ENCODE measurements around the gene PIAS3. TPM values are rescaled to one million over a fixed set of nuclear protein-coding genes. Genes with fewer than 3 reads are reported as not detected.

Gene PIAS3
- total RNA-seq (ENCODE audit: insufficient read depth, low replicate concordance): 10.6 TPM

- DNase-seq (ENCODE audit: low spot score): peak; percentile 99
These were observed at the start of gene PIAS3 for GRCh38 chr1:145858901-145859490. TSS of gene PIAS3 (minus strand) at chr1:145859081. CDS start at chr1:145858990, 91 bp downstream.

GRCh38 chr1:145908653-145909052, 49.8 kb upstream of the PIAS3 start:
- DNase-seq (ENCODE audit: low spot score): no peak

GRCh38 chr1:145906954-145907753, 48.3 kb upstream of the PIAS3 start:
- DNase-seq (ENCODE audit: low spot score): peak; percentile 52

GRCh38 chr1:145901312-145902021, 42.6 kb upstream of the PIAS3 start:
- DNase-seq (ENCODE audit: low spot score): no peak

- DNase-seq (ENCODE audit: low spot score): no peak
These were observed 39.9 kb upstream of the PIAS3 start for GRCh38 chr1:145898756-145899155.

- no peak for DNase-seq (ENCODE audit: low spot score)
These were observed 39.1 kb upstream of the PIAS3 start for GRCh38 chr1:145897969-145898368.

- no peak for DNase-seq (ENCODE audit: low spot score)
These were observed 36.6 kb upstream of the PIAS3 start for GRCh38 chr1:145895471-145895870.

GRCh38 chr1:145893306-145894055, 34.6 kb upstream of the PIAS3 start:
- DNase-seq (ENCODE audit: low spot score): no peak

- peak; percentile 87 for DNase-seq (ENCODE audit: low spot score)
These were observed 33.7 kb upstream of the PIAS3 start for GRCh38 chr1:145892486-145893087.

GRCh38 chr1:145891587-145892485, 33.0 kb upstream of the PIAS3 start:
- DNase-seq (ENCODE audit: low spot score): peak; percentile 96

GRCh38 chr1:145891143-145891542, 32.3 kb upstream of the PIAS3 start:
- peak; percentile 24 for DNase-seq (ENCODE audit: low spot score)

- DNase-seq (ENCODE audit: low spot score): no peak
These were observed 30.8 kb upstream of the PIAS3 start for GRCh38 chr1:145889722-145890121.

GRCh38 chr1:145887631-145888030, 28.8 kb upstream of the PIAS3 start:
- no peak for DNase-seq (ENCODE audit: low spot score)

GRCh38 chr1:145886816-145887215, 27.9 kb upstream of the PIAS3 start:
- no peak for DNase-seq (ENCODE audit: low spot score)

GRCh38 chr1:145886390-145886789, 27.5 kb upstream of the PIAS3 start:
- DNase-seq (ENCODE audit: low spot score): no peak

GRCh38 chr1:145885738-145886287, 26.9 kb upstream of the PIAS3 start, which contains the start of gene ANKRD35:
TSS of gene ANKRD35 (minus strand) at chr1:145885866. CDS start at chr1:145885758, 108 bp downstream.
- peak; percentile 86 for DNase-seq (ENCODE audit: low spot score)

- DNase-seq (ENCODE audit: low spot score): no peak
These were observed 25.8 kb upstream of the PIAS3 start for GRCh38 chr1:145884675-145885074.

GRCh38 chr1:145879775-145880174, 20.9 kb upstream of the PIAS3 start:
- DNase-seq (ENCODE audit: low spot score): no peak

GRCh38 chr1:145878724-145879123, 19.8 kb upstream of the PIAS3 start:
- DNase-seq (ENCODE audit: low spot score): no peak

Data from umbilical cord (tissue), 2 donors.